ENCODE data around the gene PSAP. TPM values are rescaled to one million over a fixed set of nuclear protein-coding genes. Genes with fewer than 3 reads are reported as not detected.

Gene PSAP
- total RNA-seq, 2 donors from 2014 or later: 1,144 to 1,344 TPM

GRCh38 chr10:71782917-71783490 lies 68.0 kb downstream of the PSAP start:
- Histone ChIP-seq H3K4me1 (replicated peaks) (no peaks in the 10 kb centered on the region), H3K9me3 (no peaks in the 10 kb centered on the region)
- 60% methylated on average over 7 of the region's 7 CpGs for WGBS

GRCh38 chr10:71782221-71782916 lies 68.7 kb downstream of the PSAP start:
- no peak for DNase-seq (ENCODE audit: low spot score)
- intact Hi-C loops (cut with DNase I): no loop called here
- Histone ChIP-seq H3K27ac (no peak overlapping the region), H3K36me3 (no peaks in the 10 kb centered on the region), H3K27me3 (replicated peaks; ENCODE audit: insufficient read depth) (no peaks in the 10 kb centered on the region), H3K4me3 (no peak overlapping the region), H3K4me1 (replicated peaks) (no peaks in the 10 kb centered on the region), H3K9me3 (no peaks in the 10 kb centered on the region)
- TF ChIP-seq POLR2A (IDR thresholded peaks at IDR 0.05): no peak
- TF ChIP-seq CTCF (IDR thresholded peaks at IDR 0.05): no peak
- no peak for TF ChIP-seq POLR2AphosphoS5 (IDR thresholded peaks at IDR 0.05)
- 72% methylated on average over 6 of the region's 6 CpGs for WGBS

More at GRCh38 chr10:71782917-71783490, 68.0 kb downstream of the PSAP start:
- Histone ChIP-seq H3K36me3 (no peaks in the 10 kb centered on the region), H3K4me3 (no peak overlapping the region), H3K27me3 (replicated peaks; ENCODE audit: insufficient read depth) (no peaks in the 10 kb centered on the region), H3K27ac (no peak overlapping the region)
- TF ChIP-seq POLR2A (IDR thresholded peaks at IDR 0.05) (no peak), CTCF (IDR thresholded peaks at IDR 0.05) (no peak), POLR2AphosphoS5 (IDR thresholded peaks at IDR 0.05) (no peak)
- intact Hi-C loops (cut with DNase I): no loop called here
- no peak for DNase-seq (ENCODE audit: low spot score)

GRCh38 chr10:71780719-71781118 lies 70.3 kb downstream of the PSAP start:
- TF ChIP-seq CTCF (IDR thresholded peaks at IDR 0.05): no peak
- no peak for TF ChIP-seq POLR2AphosphoS5 (IDR thresholded peaks at IDR 0.05)
- TF ChIP-seq POLR2A (IDR thresholded peaks at IDR 0.05): no peak

GRCh38 chr10:71780156-71780555 lies 70.9 kb downstream of the PSAP start:
- WGBS: 90% methylated on average over 7 of the region's 7 CpGs
- intact Hi-C loops (cut with DNase I): no loop called here
- no peak for DNase-seq (ENCODE audit: low spot score)
- no peaks in the 10 kb centered on the region for H3K27me3 ChIP-seq (replicated peaks; ENCODE audit: insufficient read depth)
- no peaks in the 10 kb centered on the region for H3K4me1 ChIP-seq (replicated peaks)
- no peak overlapping the region for H3K27ac ChIP-seq
- no peak overlapping the region for H3K4me3 ChIP-seq
- H3K36me3 ChIP-seq: no peaks in the 10 kb centered on the region
- H3K9me3 ChIP-seq: no peaks in the 10 kb centered on the region
- no peak for TF ChIP-seq POLR2AphosphoS5 (IDR thresholded peaks at IDR 0.05)
- no peak for TF ChIP-seq POLR2A (IDR thresholded peaks at IDR 0.05)
- TF ChIP-seq CTCF (IDR thresholded peaks at IDR 0.05): no peak

More at GRCh38 chr10:71780719-71781118, 70.3 kb downstream of the PSAP start:
- Histone ChIP-seq H3K4me3 (no peak overlapping the region), H3K27me3 (replicated peaks; ENCODE audit: insufficient read depth) (no peaks in the 10 kb centered on the region), H3K27ac (no peak overlapping the region), H3K4me1 (replicated peaks) (no peaks in the 10 kb centered on the region), H3K36me3 (no peaks in the 10 kb centered on the region), H3K9me3 (no peaks in the 10 kb centered on the region)
- DNase-seq (ENCODE audit: low spot score): no peak
- intact Hi-C loops (cut with DNase I): no loop called here
- WGBS: 88% methylated on average over 9 of the region's 9 CpGs

GRCh38 chr10:71779641-71780040 lies 71.4 kb downstream of the PSAP start:
- Histone ChIP-seq H3K27me3 (replicated peaks; ENCODE audit: insufficient read depth) (no peaks in the 10 kb centered on the region), H3K36me3 (no peaks in the 10 kb centered on the region), H3K4me3 (no peak overlapping the region), H3K4me1 (replicated peaks) (no peaks in the 10 kb centered on the region), H3K9me3 (no peaks in the 10 kb centered on the region), H3K27ac (no peak overlapping the region)
- intact Hi-C loops (cut with DNase I): no loop called here
- no peak for DNase-seq (ENCODE audit: low spot score)
- 87% methylated on average over 6 of the region's 6 CpGs for WGBS
- TF ChIP-seq POLR2A (IDR thresholded peaks at IDR 0.05) (no peak), POLR2AphosphoS5 (IDR thresholded peaks at IDR 0.05) (no peak), CTCF (IDR thresholded peaks at IDR 0.05) (no peak)

All from prostate gland (tissue), 2 donors.